GM19455 (cell line): Measurements from ENCODE around the gene ZNF438.
"Not testable (repeated sequence)": the region's sequence is repeated elsewhere in the genome, so short reads cannot be mapped to it uniquely, and the experiment has no call there.

Experiments used
- ATAC-seq: cut with Tn5 transposase; IDR thresholded peaks from one replicate; pipeline ENCODE4 v1.9.1; 2021; ENCODE audit not compliant: unreplicated experiment

ZNF438 gene, protein sequence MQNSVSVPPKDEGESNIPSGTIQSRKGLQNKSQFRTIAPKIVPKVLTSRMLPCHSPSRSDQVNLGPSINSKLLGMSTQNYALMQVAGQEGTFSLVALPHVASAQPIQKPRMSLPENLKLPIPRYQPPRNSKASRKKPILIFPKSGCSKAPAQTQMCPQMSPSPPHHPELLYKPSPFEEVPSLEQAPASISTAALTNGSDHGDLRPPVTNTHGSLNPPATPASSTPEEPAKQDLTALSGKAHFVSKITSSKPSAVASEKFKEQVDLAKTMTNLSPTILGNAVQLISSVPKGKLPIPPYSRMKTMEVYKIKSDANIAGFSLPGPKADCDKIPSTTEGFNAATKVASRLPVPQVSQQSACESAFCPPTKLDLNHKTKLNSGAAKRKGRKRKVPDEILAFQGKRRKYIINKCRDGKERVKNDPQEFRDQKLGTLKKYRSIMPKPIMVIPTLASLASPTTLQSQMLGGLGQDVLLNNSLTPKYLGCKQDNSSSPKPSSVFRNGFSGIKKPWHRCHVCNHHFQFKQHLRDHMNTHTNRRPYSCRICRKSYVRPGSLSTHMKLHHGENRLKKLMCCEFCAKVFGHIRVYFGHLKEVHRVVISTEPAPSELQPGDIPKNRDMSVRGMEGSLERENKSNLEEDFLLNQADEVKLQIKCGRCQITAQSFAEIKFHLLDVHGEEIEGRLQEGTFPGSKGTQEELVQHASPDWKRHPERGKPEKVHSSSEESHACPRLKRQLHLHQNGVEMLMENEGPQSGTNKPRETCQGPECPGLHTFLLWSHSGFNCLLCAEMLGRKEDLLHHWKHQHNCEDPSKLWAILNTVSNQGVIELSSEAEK

DNA sequence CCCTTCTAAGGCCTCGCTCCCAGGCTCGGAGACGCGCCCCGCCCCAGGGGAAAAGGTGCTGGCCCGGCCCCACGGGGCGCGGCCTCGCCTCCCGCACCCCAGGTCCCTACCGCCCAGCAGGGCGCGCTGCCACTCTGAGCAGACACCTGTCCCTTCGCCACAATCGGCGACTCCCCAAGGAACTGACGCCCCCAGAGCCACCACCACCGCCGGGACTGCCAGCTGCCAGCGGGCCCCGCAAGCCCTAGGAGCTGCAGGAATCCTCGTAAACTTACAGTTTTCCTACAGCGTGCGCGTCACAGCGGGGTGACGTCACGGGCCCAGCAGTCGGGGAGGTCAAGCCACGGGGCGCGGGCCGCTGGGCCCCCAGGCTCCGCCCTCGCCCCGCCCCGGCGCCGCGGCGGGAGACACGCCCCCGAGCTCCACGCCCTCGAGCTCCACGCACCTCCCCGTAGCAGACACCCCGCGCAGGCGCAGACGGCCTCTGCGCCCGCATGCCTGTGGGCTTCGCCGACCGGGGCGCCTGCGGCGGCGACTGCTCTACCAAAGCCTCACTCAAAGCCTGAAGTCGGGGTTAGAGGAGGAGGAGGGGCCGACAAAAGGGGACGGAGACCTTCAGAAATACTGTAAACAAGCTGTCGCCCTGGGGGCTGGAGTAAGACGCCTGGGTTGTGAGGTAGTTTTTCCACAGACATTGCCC lies at the start of gene ZNF438:
Gene ZNF438, minus strand, starts transcription at position 308 of the 700 bp plus-strand sequence. CDS start 154,831 bp downstream, outside the sequence.
- peak; percentile 87 for ATAC-seq

DNA sequence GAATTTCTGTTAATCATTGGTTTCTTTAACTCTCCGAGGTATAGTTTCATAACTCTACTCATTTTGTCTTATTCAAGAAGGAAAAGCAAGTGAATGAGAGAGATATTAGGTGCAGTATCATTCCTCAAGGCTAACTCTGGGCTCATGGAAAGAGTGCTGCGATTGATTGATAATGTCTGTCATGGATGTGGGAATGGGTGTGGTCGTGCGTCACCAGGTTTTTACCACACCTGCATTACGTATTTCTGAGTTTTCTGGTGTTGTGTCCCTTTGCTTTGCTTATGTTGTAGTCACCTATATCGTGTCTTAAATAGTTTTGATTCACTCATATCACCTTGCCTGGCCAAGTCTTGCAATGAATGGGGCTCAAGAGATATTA lies 44.9 kb upstream of the ZNF438 start:
- no peak for ATAC-seq

DNA sequence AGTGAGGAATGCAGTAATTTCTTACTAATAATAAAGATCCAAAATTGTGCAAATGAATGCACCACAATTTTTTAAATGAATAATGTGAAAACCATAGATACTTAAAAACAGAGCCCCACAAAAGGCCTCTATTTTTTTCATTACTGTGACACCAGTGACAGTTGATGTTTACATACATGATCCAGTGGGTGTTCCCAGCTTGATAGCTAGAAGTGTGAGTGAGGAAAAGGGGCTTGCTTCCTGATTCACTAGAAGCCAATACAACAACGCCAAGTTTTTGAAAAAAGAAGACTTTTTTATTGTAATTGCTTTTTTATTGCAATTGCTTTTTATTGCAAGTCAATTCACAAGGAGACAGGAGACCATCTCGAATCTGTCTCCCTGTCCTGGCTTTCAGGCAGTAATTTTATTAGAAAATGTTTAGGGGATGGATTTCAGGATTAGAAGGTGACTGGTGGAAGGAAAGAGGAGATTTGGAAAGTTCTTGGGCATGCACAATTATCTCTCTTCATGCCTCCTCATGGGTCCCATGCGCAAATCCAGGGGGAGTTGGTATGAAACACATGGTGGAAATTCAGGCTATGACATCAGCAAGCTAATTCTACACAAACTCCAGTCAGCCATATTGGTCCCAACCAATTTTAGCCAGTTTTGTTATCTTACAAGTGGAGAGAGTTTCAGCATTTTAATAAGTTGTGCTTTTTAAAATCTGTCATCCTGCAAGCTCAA lies 44.4 kb upstream of the ZNF438 start:
- ATAC-seq = no peak

DNA sequence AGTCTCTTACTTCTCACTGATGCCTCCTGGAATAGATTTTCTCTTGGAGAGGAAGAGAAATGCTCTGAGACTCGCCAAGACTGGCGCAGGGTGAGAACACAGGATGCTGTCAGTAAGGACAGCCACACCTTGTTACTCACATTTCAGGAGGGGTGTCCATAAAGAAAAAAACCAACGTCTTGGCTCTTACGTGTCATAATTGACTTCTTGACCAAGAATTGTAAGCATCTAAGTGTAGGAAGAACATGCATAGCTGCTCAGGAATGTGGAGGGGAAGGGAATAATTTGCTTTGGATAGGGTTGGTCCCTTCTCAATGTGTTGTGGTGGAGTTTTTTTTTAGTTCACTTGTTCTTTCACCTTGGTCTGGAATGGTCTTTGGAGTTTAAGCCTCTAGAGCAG lies 43.8 kb upstream of the ZNF438 start:
- ATAC-seq = no peak

DNA sequence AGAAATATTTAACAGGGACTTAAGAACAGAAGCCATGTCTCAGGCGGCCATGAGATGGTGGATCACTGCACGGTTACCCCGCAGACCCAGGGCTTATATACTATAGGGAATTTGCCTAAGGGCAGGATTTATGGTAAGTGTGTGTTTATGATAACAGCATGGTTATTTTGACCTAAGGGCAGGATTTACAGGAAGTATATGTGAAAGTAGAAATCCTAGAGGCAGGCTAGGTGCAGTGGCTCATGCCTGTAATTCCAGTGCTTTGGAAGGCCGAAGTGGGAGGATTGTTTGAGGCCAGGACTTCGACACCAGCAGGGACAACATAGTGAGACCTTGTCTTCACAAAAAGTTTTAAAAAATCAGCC lies 43.0 kb upstream of the ZNF438 start:
- ATAC-seq = no peak

DNA sequence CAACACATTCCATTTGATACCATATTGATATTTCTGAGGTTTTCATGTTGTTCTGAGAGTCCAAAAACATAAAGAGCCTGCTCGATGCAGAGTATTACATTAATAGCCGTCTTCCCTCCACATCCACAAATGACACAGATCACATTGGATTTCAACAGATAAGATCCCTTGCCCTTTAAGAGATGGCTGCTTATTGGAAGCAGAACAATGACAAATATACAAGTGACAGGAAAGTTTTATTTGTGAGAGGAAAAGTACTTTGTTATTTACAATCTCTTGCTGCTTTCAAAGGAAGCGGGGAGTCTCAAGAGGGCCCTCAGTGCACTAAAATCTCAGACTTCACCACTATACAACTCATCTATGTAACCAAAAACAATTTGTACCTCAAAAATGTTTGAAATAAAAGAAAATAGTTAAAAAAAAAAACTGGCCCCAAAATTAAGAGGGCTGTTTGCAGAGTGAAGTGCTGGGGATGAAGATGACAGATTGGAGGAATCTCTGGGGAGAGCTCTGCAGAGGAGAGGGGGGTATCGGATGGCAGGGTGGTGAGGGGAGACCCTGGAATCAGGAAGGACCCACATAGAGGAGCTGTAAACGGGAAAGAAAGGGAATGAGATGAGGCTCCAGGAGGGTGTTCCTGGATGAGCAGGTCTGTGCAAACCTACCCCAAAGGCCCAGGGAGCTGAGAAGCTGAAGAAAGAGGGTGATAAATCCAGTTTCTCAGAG lies 42.5 kb upstream of the ZNF438 start:
- ATAC-seq = no peak

DNA sequence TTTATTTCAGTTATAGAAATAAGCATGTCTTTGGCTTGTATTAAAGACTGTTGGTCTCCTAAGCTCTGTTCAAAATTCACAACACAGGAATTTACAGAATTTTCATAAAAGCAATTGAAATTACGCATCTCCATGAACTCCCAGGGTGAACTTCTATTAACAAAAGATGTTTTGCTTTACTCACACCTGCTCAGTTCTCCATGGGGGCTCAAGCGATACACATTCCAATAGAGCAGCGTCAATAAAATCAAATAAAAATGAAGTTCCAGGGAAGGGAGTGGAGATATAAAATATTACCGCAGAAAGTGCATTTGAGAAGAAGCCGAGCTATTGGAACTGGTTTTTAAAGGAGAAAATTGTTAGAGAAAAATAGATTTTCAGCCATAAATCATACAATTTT lies 41.5 kb upstream of the ZNF438 start:
- ATAC-seq = no peak

DNA sequence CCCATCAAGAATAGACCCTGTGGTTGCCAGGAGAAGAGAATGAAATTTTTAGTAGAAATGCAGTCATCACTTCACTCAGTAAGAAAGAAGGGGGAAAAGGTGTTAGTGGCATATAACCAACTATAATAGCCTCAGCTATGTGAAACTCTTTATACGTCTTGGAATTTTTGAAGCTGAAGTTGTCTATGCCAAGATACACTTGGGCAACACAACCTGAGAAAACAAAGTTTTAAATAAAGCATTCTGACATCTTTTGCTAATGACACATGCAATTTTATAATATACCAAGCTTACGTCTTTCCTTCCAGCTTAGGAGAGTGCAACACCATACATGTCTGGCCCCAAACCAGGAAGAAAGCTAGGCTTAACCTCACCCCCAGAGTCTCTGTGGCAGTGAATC lies 40.8 kb upstream of the ZNF438 start:
- ATAC-seq = no peak

DNA sequence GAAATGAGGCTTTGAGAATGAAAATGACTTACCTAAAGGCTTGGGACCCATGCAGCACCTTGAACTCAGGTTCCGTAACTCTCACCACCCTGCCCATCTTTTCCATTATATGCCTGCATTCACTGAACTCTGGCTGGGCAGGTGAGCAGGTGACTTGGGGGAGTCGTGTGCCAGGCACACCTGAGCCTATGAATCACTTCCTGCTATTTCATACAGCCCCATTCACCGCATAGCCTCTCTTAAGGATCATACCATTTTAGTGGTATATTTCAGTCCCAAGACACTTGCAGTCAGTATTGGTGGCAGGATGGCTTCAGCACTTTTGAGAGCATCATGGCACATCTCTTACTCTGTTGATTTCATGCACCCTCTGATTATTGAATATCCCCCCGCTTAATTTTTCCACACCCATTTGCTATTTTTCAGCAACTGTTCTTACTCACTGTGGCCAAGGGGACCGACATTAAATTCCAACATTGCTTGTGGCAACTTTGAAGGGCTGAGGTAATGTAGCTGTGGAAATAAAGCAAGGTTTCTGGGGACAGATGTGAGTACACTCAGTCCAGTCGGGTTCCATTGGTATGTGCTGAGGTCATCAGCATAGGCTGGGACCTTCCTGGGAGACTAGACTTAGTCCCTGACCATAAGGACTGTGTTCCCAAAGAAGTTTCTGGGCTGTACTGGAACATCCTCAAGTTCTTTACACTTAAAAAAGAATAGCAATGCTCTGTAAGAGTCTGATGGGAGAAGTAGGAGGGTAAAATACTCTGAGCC lies 39.8 kb upstream of the ZNF438 start:
- ATAC-seq = no peak

DNA sequence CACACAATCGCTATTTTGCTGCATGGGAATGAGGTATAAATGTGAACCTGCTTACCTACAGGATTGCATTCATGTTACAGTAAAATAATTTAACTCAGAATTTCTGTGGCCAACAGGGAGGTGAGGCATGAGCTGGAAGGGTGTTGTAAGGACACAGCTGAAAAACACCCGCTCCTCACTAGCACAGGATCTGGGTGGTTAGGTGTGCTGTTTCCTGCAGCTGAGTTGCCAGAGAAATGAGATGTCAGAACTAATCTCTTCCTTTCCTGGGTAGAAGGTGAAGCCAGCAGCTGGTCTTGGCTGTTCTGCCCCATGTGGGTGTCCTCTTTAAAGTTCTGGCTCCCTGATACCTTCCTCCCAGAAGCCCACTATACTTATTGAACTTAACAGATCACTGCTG lies 39.0 kb upstream of the ZNF438 start:
- ATAC-seq = no peak

DNA sequence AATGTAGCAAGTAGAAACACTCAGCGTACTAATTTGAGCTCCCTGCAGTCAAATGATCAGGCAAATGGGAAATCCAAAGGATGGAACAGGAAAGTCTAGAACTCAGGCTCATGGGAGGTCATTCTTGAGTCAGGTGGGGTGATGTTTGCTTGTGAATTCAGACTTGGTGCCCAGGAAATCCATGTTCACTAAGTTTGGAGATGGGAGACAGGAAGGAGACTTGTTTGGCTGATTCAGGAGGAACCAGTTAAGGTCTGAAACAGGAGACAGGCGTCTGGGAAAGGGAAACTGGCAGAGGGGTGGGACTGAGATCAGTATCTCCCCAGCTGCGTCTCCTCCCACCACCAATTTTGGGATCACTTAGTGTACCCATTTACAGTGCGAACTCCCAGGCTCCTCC lies 38.4 kb upstream of the ZNF438 start:
- ATAC-seq = no peak

DNA sequence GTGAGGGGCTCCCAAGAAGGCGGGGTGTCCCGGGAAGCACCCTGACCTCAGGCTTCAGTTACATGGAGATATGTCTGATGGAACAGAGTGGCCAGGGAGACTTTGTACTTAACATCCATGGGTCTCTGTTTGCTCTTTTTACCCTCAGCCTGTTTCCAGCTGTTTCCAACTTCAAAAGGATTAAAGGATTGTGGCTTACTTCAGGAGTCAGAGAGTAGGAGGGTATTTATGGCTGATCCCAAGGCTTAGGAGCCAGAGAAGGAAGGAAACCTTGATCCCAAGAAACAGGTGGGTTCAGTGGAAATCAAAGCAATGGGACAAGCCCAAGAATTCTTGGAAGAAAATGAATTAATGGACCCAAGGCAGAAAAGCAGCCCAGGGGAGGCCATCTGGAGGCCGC lies 37.7 kb upstream of the ZNF438 start:
- no peak for ATAC-seq

DNA sequence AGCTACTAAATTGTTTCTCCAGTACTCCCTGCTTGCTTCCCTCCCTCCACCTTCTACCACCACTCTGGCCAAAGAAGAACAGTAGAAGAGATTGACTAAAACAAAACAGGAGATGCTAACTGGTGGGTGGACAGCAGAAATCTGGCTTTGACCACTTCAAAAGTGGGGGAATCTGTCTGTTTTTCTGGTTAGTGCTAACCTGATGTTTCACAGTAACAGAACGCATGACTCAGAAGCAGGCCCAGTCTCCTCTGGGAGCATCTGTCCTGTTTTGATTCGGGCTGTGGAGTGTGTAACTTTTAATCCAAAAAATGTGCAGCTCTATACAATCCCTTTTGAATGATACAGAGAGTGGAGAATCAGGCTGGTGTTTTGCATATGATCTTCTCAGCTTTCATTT lies 32.7 kb upstream of the ZNF438 start:
- no peak for ATAC-seq

DNA sequence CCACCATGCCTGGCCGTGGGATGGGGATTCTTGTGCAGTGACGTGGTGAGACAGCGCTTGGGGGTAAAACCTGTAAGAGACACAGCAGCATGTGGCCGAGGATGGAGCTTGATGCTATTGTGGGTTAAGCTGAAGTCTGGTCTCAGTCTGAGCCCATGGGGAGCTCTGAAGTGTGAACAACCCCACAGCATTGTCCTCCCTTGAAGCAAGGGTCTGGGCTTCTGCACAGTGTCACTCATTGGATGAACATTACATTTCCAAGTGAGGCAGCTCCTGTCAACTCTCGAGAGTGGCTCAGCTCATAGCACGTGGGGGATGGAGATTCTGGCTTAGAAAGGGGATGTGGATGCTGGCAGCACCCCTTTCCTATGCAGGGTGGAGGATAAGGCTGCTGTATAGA lies 32.2 kb upstream of the ZNF438 start:
- no peak for ATAC-seq

DNA sequence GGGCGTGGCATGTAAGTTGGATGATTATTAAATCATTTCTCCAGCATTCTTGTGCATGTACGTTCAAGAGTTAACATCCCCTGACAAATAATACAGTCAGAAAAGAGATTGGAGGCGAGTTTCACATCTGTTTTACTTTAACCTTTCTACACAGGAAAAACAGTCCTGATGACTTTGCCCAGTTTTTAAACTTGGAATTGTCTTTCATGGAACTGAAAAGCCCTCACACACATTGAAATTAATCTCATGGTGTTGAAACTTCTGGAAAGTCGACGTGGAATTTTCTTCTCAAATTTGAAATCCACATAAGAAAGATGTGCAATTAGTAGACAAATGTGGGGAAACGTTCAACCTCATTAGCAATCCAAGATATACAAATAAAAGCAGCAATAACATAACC lies 31.2 kb upstream of the ZNF438 start:
- ATAC-seq = no peak

DNA sequence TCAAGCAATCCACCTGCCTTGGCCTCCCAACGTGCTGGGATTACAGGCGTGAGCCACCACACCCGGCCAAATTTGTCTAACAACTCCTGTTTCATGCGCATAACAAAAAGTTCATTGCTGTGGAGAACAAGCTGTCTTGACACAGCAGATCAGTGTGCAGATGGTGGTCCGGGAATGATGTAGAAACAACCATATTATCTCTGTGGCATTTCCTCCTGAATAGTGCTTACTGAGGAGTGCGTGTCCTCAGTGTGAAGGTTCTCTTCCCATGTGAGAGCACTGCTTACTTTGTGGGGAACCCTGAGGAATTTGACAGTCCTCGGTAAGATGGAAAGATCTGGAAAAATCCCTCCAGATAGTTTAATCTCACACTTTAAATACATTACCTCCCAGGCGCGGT lies 30.3 kb upstream of the ZNF438 start:
- no peak for ATAC-seq

DNA sequence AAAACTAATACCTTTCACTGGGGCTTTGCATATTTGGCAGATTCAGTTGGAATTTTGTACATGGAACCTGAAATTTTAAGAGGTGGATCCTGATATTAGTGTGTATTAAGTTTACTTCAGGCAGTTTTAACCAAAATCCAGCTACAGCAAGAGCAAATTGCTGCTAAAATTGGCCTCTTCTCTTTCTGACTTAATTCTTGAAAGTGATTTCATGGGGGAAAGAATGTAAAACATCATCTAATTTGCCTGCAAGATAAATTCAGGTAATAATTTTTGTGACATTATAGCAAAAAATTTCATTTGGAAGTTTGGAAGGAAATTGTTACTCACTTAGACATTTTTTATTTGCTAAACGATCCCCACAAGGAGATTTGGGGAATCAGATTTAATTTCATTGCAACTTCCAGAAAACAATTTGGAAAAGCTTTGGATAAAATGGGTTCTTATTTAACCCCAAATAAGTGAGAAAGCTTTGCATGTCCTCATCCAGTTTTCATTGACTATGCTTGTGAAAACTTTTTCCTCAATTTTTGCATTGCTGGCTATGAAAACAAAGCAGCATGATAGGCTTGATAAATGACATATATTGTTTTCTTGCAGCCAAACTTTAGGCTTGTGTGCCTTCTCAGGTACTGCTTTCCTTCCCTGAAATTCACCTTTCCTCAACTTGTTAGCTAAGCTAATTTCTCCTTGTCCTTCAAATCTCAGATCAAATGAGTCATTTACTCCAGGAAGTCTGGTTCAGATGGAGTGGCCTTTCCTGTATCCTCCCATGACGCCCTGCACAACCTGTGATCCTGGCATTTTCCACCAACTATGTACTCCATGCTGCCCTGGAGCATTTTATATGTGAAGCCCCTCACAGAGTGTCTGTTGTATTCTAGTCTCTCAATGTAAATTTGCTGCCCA lies 27.4 kb upstream of the ZNF438 start:
- no peak for ATAC-seq

DNA sequence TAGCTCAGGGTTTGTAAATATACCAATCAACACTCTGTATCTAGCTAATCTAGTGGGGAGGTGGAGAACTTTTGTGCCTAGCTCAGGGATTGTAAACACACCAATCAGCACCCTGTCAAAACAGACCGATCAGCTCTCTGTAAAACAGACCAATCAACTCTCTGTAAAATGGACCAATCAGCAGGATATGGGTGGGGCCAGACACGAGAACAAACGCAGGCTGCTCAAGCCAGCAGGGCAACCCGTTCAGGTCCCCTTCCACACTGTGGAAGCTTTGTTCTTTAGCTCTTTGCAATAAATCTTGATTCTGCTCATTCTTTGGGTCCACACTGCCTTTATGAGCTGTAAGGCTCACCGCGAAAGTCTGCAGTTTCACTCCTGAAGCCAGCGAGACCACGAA lies 25.0 kb upstream of the ZNF438 start:
- ATAC-seq = not testable (repeated sequence)
